ENCODE results near the gene TP73.

DNA sequence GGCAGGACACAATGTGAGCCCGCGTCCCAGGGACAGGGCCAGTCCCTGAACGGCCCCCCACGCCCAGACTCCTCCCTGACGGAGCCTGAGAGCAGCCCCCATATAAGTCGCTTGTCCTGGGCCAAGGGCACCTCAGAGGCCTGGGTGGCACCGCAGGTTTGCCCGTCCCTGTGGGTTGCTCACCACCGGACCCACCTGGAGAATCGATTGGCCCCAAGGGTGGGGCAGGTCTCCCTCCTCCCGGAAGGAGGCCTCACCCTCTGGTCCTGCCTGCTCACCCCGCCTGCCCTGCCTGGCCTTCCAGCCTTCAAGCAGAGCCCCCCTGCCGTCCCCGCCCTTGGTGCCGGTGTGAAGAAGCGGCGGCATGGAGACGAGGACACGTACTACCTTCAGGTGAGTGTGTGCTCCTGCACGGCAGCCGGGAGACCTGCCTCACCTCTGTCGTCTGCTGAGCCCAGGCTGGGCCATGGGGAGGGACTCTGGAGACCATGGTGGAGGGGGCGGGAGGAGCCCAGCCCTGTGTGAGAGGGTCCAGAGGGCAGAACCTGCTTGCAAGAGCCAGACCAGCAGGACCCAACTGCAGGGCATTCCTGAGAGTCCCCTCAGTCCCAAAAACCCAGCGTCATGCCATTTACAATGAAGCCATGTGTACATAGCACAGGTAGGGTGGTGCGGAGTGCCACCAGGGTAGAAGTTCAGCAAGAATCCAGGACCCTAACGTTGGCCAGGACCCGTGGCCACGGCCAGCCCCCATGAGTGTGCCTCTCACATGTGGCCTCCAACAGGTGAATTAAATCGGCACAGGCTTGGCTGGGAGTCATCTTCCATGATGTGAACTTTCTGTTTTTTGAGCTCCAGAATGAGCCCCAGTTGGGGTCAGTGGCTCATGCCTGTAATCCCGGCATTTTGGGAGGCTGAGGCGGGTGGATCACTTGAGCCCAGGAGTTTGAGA, 75.8 kb downstream of the TP73 start:
- TF ChIP-seq, protein P1, sequence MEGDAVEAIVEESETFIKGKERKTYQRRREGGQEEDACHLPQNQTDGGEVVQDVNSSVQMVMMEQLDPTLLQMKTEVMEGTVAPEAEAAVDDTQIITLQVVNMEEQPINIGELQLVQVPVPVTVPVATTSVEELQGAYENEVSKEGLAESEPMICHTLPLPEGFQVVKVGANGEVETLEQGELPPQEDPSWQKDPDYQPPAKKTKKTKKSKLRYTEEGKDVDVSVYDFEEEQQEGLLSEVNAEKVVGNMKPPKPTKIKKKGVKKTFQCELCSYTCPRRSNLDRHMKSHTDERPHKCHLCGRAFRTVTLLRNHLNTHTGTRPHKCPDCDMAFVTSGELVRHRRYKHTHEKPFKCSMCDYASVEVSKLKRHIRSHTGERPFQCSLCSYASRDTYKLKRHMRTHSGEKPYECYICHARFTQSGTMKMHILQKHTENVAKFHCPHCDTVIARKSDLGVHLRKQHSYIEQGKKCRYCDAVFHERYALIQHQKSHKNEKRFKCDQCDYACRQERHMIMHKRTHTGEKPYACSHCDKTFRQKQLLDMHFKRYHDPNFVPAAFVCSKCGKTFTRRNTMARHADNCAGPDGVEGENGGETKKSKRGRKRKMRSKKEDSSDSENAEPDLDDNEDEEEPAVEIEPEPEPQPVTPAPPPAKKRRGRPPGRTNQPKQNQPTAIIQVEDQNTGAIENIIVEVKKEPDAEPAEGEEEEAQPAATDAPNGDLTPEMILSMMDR (IDR thresholded peaks at IDR 0.05; ENCODE audit: low read depth, low read length, poor library complexity, severe bottlenecking) = no peak
- TF ChIP-seq EZH2phosphoT487 (IDR thresholded peaks at IDR 0.05; ENCODE audit: borderline replicate concordance, low read length) = no peak

Data from DOHH2 (cell line).